Cardiac muscle cell (in vitro differentiated cells and primary cell): ENCODE measurements around the gene SPIC. TPM values are rescaled to one million over a fixed set of nuclear protein-coding genes. Genes with fewer than 3 reads are reported as not detected.

ENCODE experiments used
- DNase-seq, 2 donors: peaks; one replicate each; pipeline versions ENCODE4 v3.0.0 to v3.0.0-alpha.2; 2010 to 2017; ENCODE audit warnings: low read depth in 1 of 2, low spot score in 1 of 2
- H3K27ac ChIP-seq: fragments of 200-600 bp; sonication (generic); 2 replicates; pipeline ENCODE4 v1.5.1; 2016
- H3K27me3 ChIP-seq: fragments of 200-600 bp; sonication (generic); 2 replicates; pipeline ENCODE4 v1.6.0; 2016; ENCODE audit warnings: control low read depth
- H3K36me3 ChIP-seq: fragments of 200-600 bp; sonication (generic); 2 replicates; pipeline ENCODE4 v1.5.1; 2016; ENCODE audit warnings: control low read depth
- H3K4me1 ChIP-seq: fragments of 200-600 bp; sonication (generic); 2 replicates; pipeline ENCODE4 v1.8.1; 2017; ENCODE audit warnings: low read depth, mild to moderate bottlenecking, mixed run types
- H3K4me3 ChIP-seq: fragments of 200-600 bp; sonication (generic); 2 replicates; pipeline ENCODE4 v1.5.1; 2016; ENCODE audit warnings: mild to moderate bottlenecking
- H3K9me3 ChIP-seq: fragments of 200-600 bp; sonication (generic); 2 replicates; pipeline ENCODE4 v1.5.1; 2017; ENCODE audit warnings: low read depth, mild to moderate bottlenecking, control low read depth
- CTCF ChIP-seq: IDR thresholded peaks from 2 replicates; pipeline ENCODE4 v1.5.1; 2012; ENCODE audit warnings: low read depth, mild to moderate bottlenecking, low read length
- polyA plus RNA-seq: library from polyadenylated mRNA; unstranded; fragments of >200 nt; fragmentation: Nextera tagmentation; extraction: Ambion mirVana; gene quantifications from 2 replicates; pipeline ENCODE4 v1.2.1, GENCODE V29; 2016
- total RNA-seq: library from RNA; depleted of rRNA; stranded (reverse); fragments of >200 nt; gene quantifications from 2 replicates; pipeline ENCODE4 v1.2.3, GENCODE V29; 2016

SPIC gene
- total and polyA plus RNA-seq, 2 experiments from 2014 or later, result not detected

- Histone ChIP-seq H3K9me3 (no peaks in the 10 kb centered on the region), H3K27me3 (peaks cover 49% of the 10 kb centered on the region), H3K4me1 (no peaks in the 10 kb centered on the region), H3K4me3 (no peak overlapping the region), H3K36me3 (no peaks in the 10 kb centered on the region), H3K27ac (no peak overlapping the region)
- TF ChIP-seq CTCF, result no peak
- no peak for DNase-seq
Measured at GRCh38 chr12:101491329-101491728, 16.2 kb downstream of the SPIC start.

GRCh38 chr12:101493556-101493955, 18.4 kb downstream of the SPIC start:
- no peaks in the 10 kb centered on the region for H3K36me3 ChIP-seq
- H3K27ac ChIP-seq, result no peak overlapping the region
- TF ChIP-seq CTCF, result no peak
- H3K4me1 ChIP-seq, result no peaks in the 10 kb centered on the region
- no peak for DNase-seq
- H3K27me3 ChIP-seq, result peaks cover 60% of the 10 kb centered on the region
- H3K4me3 ChIP-seq, result no peak overlapping the region
- no peaks in the 10 kb centered on the region for H3K9me3 ChIP-seq

GRCh38 chr12:101498252-101498651, 23.1 kb downstream of the SPIC start:
- H3K36me3 ChIP-seq, result no peaks in the 10 kb centered on the region
- peaks cover 70% of the 10 kb centered on the region for H3K27me3 ChIP-seq
- no peak overlapping the region for H3K4me3 ChIP-seq
- no peak for TF ChIP-seq CTCF
- peak in 1 of 2 donors; percentile 2 for DNase-seq
- no peak overlapping the region for H3K27ac ChIP-seq
- H3K9me3 ChIP-seq, result no peaks in the 10 kb centered on the region
- H3K4me1 ChIP-seq, result no peaks in the 10 kb centered on the region

GRCh38 chr12:101501410-101501995, 26.4 kb downstream of the SPIC start:
- DNase-seq, result peak in 1 of 2 donors; percentile 74
- TF ChIP-seq CTCF, result no peak
- Histone ChIP-seq H3K36me3 (no peaks in the 10 kb centered on the region), H3K27me3 (peaks cover 66% of the 10 kb centered on the region), H3K27ac (no peak overlapping the region), H3K4me1 (no peaks in the 10 kb centered on the region), H3K9me3 (no peaks in the 10 kb centered on the region), H3K4me3 (no peak overlapping the region)

DNA sequence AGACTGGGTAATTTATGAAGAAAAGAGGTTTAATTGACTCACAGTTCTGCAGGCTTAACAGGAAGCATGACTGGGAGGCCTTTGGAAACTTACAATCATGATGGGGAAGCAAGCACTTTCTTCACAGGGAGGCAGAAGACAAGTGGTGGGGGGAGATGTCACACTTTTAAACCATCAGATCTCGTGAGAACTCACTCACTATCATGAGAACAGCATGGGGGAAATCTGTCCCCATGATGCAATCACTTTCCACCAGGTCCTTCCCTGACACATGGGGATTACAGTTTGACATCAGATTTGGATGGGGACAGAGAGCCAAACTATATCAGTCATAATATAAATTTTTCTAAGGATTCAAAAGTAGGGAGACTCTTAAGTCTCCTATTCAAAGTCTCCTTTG, 46.0 kb downstream of the SPIC start:
- Histone ChIP-seq H3K27me3 (peaks cover 11% of the 10 kb centered on the region), H3K36me3 (no peaks in the 10 kb centered on the region), H3K9me3 (no peaks in the 10 kb centered on the region), H3K4me1 (no peaks in the 10 kb centered on the region), H3K27ac (no peak overlapping the region), H3K4me3 (no peak overlapping the region)
- DNase-seq, result no peak
- TF ChIP-seq CTCF, result no peak
